ENCODE results near the gene PLEKHB2.

GRCh38 chr2:131156452-131157149 lies 51.5 kb downstream of the PLEKHB2 start:
- no peak for TF ChIP-seq CTCF (IDR thresholded peaks at IDR 0.05)
- TF ChIP-seq POLR2A (IDR thresholded peaks at IDR 0.05), result no peak

Data from sigmoid colon (tissue), 3 donors.